Neural progenitor cell (in vitro differentiated cells): Measurements from ENCODE around the gene CHRNE.

Experiments
- CTCF ChIP-seq: fragments of 200-600 bp; sonication (generic); IDR thresholded peaks from 2 replicates; pipeline ENCODE4 v1.5.1; 2017; ENCODE audit warnings: antibody characterized with exemption, mild to moderate bottlenecking
- EZH2 ChIP-seq: fragments of 200-600 bp; sonication (generic); IDR thresholded peaks from 2 replicates; pipeline ENCODE4 v1.6.1; 2017; ENCODE audit warnings: antibody characterized with exemption, mild to moderate bottlenecking, moderate library complexity

- no peak for TF ChIP-seq CTCF
- no peak for TF ChIP-seq EZH2
Measured at GRCh38 chr17:4856271-4856936, 46.5 kb downstream of the CHRNE start.
